ENCODE measurements around the gene KAZN.

Gene KAZN

DNA sequence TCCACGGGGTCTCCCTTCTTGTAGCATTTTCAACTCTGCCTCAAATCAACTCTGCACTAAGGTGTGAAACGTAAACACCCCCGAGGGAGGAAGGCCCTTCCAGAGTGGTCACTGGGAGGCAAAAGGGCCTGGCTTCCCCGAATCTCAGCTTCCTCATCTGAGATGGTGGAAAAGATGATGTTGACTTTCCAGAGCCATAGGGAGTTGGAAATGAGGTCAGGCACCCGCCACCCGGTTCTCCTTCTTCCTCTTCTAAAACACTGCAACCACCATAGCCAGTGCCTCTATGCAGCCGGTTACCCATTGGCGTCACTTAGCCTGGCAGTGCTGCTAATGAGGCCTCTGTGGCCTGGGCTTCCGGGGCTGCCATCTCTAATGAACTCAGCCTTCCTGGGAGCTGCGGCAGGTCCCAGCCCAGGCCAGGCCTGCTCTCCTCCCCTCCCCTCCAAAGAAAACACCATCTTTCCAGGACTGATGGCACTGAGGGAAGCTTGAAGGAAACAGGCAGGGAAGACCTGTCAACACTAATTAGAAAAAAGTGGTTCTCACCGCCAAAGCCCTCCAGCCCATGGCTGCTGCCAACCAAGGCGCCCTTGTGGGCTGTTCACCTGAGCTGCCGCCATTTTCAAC is 175.0 kb downstream of the KAZN start:
- peaks cover 7% of the 10 kb centered on the region for H3K4me1 ChIP-seq (ENCODE audit: control insufficient read depth, low read length)
- no peaks in the 10 kb centered on the region for H3K36me3 ChIP-seq (ENCODE audit: control insufficient read depth, low read length)
- no peaks in the 10 kb centered on the region for H3K9me3 ChIP-seq (ENCODE audit: control insufficient read depth, insufficient read depth, low read length)
- H3K79me2 ChIP-seq (ENCODE audit: control insufficient read depth, low read length): no peaks in the 10 kb centered on the region
- no peaks in the 10 kb centered on the region for H4K20me1 ChIP-seq (ENCODE audit: control insufficient read depth, insufficient read depth, low read depth, low read length)
- no peak overlapping the region for H3K27ac ChIP-seq (ENCODE audit: low read depth, low read length)
- H3K27me3 ChIP-seq (ENCODE audit: control insufficient read depth, low read length): no peaks in the 10 kb centered on the region
- H3K4me2 ChIP-seq (ENCODE audit: low read length): no peak overlapping the region
- no peaks in the 10 kb centered on the region for H3F3A ChIP-seq (ENCODE audit: control insufficient read depth, insufficient read depth)
- H3K9me2 ChIP-seq (replicated peaks; ENCODE audit: control insufficient read depth, low read length): no peaks in the 10 kb centered on the region
- H3K4me3 ChIP-seq (ENCODE audit: low read length): no peak overlapping the region
- TF ChIP-seq EZH2phosphoT487 (IDR thresholded peaks at IDR 0.05; ENCODE audit: borderline replicate concordance, low read length): no peak
- TF ChIP-seq, protein P1, sequence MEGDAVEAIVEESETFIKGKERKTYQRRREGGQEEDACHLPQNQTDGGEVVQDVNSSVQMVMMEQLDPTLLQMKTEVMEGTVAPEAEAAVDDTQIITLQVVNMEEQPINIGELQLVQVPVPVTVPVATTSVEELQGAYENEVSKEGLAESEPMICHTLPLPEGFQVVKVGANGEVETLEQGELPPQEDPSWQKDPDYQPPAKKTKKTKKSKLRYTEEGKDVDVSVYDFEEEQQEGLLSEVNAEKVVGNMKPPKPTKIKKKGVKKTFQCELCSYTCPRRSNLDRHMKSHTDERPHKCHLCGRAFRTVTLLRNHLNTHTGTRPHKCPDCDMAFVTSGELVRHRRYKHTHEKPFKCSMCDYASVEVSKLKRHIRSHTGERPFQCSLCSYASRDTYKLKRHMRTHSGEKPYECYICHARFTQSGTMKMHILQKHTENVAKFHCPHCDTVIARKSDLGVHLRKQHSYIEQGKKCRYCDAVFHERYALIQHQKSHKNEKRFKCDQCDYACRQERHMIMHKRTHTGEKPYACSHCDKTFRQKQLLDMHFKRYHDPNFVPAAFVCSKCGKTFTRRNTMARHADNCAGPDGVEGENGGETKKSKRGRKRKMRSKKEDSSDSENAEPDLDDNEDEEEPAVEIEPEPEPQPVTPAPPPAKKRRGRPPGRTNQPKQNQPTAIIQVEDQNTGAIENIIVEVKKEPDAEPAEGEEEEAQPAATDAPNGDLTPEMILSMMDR (IDR thresholded peaks at IDR 0.05; ENCODE audit: low read depth, low read length, poor library complexity, severe bottlenecking): no peak

DNA sequence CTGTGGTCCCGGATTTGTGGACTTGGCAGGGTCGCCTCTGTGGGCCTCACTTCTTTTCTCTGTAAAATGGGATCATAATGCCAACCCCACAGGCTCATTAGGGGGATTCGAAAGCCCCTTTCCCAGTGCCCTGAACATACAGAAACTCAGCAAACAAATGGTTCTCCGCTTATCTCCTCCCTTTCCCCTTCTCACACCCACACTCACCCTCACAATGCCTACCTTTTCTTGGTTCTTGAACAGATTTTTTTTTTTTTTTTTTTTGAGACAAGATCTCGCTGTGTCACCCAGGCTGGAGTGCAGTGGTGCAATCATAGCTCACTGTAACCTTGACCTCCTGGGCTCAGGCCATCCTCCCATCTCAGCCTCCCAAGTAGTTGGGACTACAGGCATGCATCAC is 175.7 kb downstream of the KAZN start:
- Histone ChIP-seq H3K36me3 (ENCODE audit: control insufficient read depth, low read length) (no peaks in the 10 kb centered on the region), H3K4me3 (ENCODE audit: low read length) (no peak overlapping the region), H3K4me1 (ENCODE audit: control insufficient read depth, low read length) (peaks cover 12% of the 10 kb centered on the region), H3K27me3 (ENCODE audit: control insufficient read depth, low read length) (no peaks in the 10 kb centered on the region), H3F3A (ENCODE audit: control insufficient read depth, insufficient read depth) (no peaks in the 10 kb centered on the region), H3K9me3 (ENCODE audit: control insufficient read depth, insufficient read depth, low read length) (no peaks in the 10 kb centered on the region), H3K27ac (ENCODE audit: low read depth, low read length) (no peak overlapping the region), H3K9me2 (replicated peaks; ENCODE audit: control insufficient read depth, low read length) (no peaks in the 10 kb centered on the region), H4K20me1 (ENCODE audit: control insufficient read depth, insufficient read depth, low read depth, low read length) (no peaks in the 10 kb centered on the region), H3K79me2 (ENCODE audit: control insufficient read depth, low read length) (no peaks in the 10 kb centered on the region), H3K4me2 (ENCODE audit: low read length) (no peak overlapping the region)
- TF ChIP-seq, protein P1 (IDR thresholded peaks at IDR 0.05; ENCODE audit: low read depth, low read length, poor library complexity, severe bottlenecking): no peak
- no peak for TF ChIP-seq EZH2phosphoT487 (IDR thresholded peaks at IDR 0.05; ENCODE audit: borderline replicate concordance, low read length)

DNA sequence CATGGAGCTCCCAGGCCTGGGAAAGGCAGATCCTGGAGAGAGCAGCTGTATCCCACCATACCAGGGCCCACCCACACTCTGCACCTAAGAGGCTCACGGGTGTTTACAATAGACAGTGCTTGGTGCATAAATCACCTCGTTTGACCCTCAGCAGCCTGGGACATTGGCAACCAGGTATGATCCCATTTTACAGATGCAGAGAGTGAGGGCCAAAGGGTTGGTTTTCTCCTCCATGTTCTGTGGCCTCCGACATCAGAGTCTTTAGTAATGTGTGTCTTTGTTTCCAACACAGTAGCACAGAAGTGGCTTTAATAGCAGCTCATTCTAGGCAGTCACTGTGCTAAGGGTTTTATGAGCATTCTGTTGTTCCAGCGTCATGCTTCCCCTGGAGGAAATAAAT is 176.5 kb downstream of the KAZN start:
- H3K27me3 ChIP-seq (ENCODE audit: control insufficient read depth, low read length): no peaks in the 10 kb centered on the region
- H3K27ac ChIP-seq (ENCODE audit: low read depth, low read length): no peak overlapping the region
- H3K9me3 ChIP-seq (ENCODE audit: control insufficient read depth, insufficient read depth, low read length): no peaks in the 10 kb centered on the region
- no peaks in the 10 kb centered on the region; the same call in 1 of the 2 replicates for H4K20me1 ChIP-seq (ENCODE audit: control insufficient read depth, insufficient read depth, low read depth, low read length)
- peaks cover 12% of the 10 kb centered on the region for H3K4me1 ChIP-seq (ENCODE audit: control insufficient read depth, low read length)
- no peaks in the 10 kb centered on the region for H3K79me2 ChIP-seq (ENCODE audit: control insufficient read depth, low read length)
- H3K36me3 ChIP-seq (ENCODE audit: control insufficient read depth, low read length): no peaks in the 10 kb centered on the region
- H3K4me3 ChIP-seq (ENCODE audit: low read length): no peak overlapping the region
- TF ChIP-seq, protein P1 (IDR thresholded peaks at IDR 0.05; ENCODE audit: low read depth, low read length, poor library complexity, severe bottlenecking): no peak
- TF ChIP-seq EZH2phosphoT487 (IDR thresholded peaks at IDR 0.05; ENCODE audit: borderline replicate concordance, low read length): no peak
- H3K9me2 ChIP-seq (replicated peaks; ENCODE audit: control insufficient read depth, low read length): no peaks in the 10 kb centered on the region
- H3K4me2 ChIP-seq (ENCODE audit: low read length): no peak overlapping the region
- no peaks in the 10 kb centered on the region for H3F3A ChIP-seq (ENCODE audit: control insufficient read depth, insufficient read depth)
